ENCODE measurements around the gene G6PC3.

The G6PC3 gene

DNA sequence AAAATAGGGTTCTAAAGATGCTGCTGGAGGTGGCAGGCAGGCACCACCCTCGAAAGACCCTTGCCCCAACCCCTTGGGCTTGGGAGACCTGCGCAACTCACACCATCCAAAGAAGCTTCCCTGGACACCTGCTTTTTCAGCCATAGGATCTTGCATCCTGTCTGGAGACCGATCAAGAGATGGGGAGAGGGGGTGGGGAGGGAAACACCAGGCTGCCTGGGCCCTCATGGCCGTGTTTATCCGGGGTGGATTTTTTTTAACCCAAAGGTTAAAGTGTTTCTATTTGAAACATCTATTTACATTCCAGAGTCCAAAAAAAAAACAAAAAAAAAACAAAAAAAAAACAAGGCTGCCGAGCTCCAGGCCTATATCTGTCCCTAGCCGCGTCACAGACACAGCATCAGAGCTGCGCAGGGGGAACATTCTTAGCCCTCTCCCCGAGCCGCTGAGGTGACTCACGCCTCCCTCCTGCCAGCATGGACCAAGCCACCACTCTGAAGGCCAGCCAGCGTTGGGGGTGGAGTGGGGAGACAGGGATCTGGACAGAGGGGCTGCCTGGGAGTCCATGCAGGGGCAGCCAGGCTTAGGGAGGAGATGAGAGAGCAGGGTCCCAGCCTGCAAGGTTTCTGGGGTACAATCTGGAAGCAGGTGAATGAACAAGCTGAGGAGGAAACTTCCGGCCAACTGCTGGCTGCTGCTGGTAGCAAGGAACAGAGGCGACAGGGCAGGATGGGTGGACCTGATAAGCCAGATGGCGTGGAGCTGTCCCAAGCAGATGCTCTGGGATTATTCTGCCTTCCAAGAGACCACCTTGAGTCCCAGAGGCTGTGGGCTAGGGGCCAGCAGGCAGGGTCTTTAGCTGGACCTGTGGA is 38.1 kb downstream of the G6PC3 start (continued):
- TF ChIP-seq, protein P1, sequence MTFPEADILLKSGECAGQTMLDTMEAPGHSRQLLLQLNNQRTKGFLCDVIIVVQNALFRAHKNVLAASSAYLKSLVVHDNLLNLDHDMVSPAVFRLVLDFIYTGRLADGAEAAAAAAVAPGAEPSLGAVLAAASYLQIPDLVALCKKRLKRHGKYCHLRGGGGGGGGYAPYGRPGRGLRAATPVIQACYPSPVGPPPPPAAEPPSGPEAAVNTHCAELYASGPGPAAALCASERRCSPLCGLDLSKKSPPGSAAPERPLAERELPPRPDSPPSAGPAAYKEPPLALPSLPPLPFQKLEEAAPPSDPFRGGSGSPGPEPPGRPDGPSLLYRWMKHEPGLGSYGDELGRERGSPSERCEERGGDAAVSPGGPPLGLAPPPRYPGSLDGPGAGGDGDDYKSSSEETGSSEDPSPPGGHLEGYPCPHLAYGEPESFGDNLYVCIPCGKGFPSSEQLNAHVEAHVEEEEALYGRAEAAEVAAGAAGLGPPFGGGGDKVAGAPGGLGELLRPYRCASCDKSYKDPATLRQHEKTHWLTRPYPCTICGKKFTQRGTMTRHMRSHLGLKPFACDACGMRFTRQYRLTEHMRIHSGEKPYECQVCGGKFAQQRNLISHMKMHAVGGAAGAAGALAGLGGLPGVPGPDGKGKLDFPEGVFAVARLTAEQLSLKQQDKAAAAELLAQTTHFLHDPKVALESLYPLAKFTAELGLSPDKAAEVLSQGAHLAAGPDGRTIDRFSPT (tag by site-specific recombination; IDR thresholded peaks at IDR 0.05) = peak; percentile 32; the same call in 1 of the 2 replicates
- TF ChIP-seq GLIS1 (tag by site-specific recombination; IDR thresholded peaks at IDR 0.05) (peak; percentile 62), ZIC2 (tag by site-specific recombination; IDR thresholded peaks at IDR 0.05) (peak; percentile 58; the same call in 1 of the 2 replicates), ZNF16 (tag by site-specific recombination; IDR thresholded peaks at IDR 0.05; ENCODE audit: low read depth) (no peak), ZNF629 (tag by site-specific recombination; IDR thresholded peaks at IDR 0.05) (peak; percentile 45; the same call in 1 of the 2 replicates), ZNF596 (tag by site-specific recombination; IDR thresholded peaks at IDR 0.05) (no peak), ZNF366 (tag by site-specific recombination; conservative IDR thresholded peaks at IDR 0.05) (peak; percentile 60), ZNF514 (tag by site-specific recombination; IDR thresholded peaks at IDR 0.05) (no peak), ZBTB49 (tag by site-specific recombination; IDR thresholded peaks at IDR 0.05; ENCODE audit: low read depth) (no peak)

- POLR2A ChIA-PET = interaction anchor here (0.6 to 5.1 kb wide), 7 partner anchors 9 to 43 kb away, joined by 3 to 34 read pairs (median 3); partner anchors contain the start of genes HDAC5 and LSM12
- CTCF ChIA-PET = interaction anchor here (0.5 to 1.8 kb wide), 6 partner anchors 12 to 165 kb away, joined by 3 to 8 read pairs (median 3); partner anchors contain the start of gene HDAC5
Observed at GRCh38 chr17:44109312-44109630, 38.7 kb downstream of the G6PC3 start.

More at GRCh38 chr17:44109312-44109630, 38.7 kb downstream of the G6PC3 start:
- TF ChIP-seq CTCF (tag by site-specific recombination; IDR thresholded peaks at IDR 0.05) = no peak
- TF ChIP-seq ZNF596 (tag by site-specific recombination; IDR thresholded peaks at IDR 0.05) = no peak
- TF ChIP-seq TCF7L2 (IDR thresholded peaks at IDR 0.05; ENCODE audit: borderline replicate concordance, low read depth, low read length) = no peak
- TF ChIP-seq ZNF76 (tag by site-specific recombination; IDR thresholded peaks at IDR 0.05; ENCODE audit: borderline replicate concordance, low read depth) = no peak
- no peak for TF ChIP-seq ZNF837 (tag by site-specific recombination; IDR thresholded peaks at IDR 0.05)
- no peak for TF ChIP-seq ZNF510 (tag by site-specific recombination; IDR thresholded peaks at IDR 0.05; ENCODE audit: insufficient replicate concordance)
- no peak for TF ChIP-seq ZNF701 (tag by site-specific recombination; IDR thresholded peaks at IDR 0.05)
- H3K9me3 ChIP-seq (ENCODE audit: control insufficient read depth, insufficient read depth, low read depth, low read length) = no peaks in the 10 kb centered on the region
- H3K4me1 ChIP-seq (ENCODE audit: control insufficient read depth, insufficient read depth, low read length) = peaks cover 24% of the 10 kb centered on the region
- H3K4me3 ChIP-seq (ENCODE audit: low read depth, low read length) = no peak overlapping the region
- no peak overlapping the region for H3K27ac ChIP-seq (ENCODE audit: extremely low read depth, low read depth, low read length)
- peaks cover 0 to 16% of the 10 kb centered on the region in 2 experiments; a peak in 1 of 3 replicates for H3K36me3 ChIP-seq (ENCODE audit: control insufficient read depth in 2 of 2, insufficient read depth in 1 of 2, low read length in 2 of 2)
